Lung (tissue), 12 donors: Measurements from ENCODE around the gene PALB2. TPM values are rescaled to one million over a fixed set of nuclear protein-coding genes. Genes with fewer than 3 reads are reported as not detected.
A peak's percentile ranks its signal among the peaks of the same experiment; 100 is the strongest.

ENCODE experiments used
- ATAC-seq: fragments of 200-7000 bp; cut with Tn5 transposase; one replicate; pipeline ENCODE4 v1.9.1; 2020; ENCODE audit warnings: moderate number of reproducible peaks; ENCODE audit not compliant: insufficient read depth, low FRiP score
- DNase-seq, 3 donors: peaks; one replicate each; pipeline ENCODE4 v3.0.0-alpha.2; 2013 to 2017
- H3K27ac ChIP-seq, 2 donors: one replicate each; pipeline ENCODE4 v1.5.1; 2013; ENCODE audit warnings: mild to moderate bottlenecking in 2 of 2, moderate library complexity in 2 of 2, control low read depth in 1 of 2, inconsistent platforms in 1 of 2, low read depth in 1 of 2, low read length in 1 of 2
- H3K27me3 ChIP-seq, 3 donors: one replicate each; pipeline ENCODE4 v1.5.1; 2013; ENCODE audit warnings: low read length in 2 of 3; ENCODE audit not compliant: control insufficient read depth in 3 of 3, insufficient read depth in 3 of 3
- H3K36me3 ChIP-seq, 4 donors: one replicate each; pipeline ENCODE4 v1.5.1; 2013; ENCODE audit warnings: low read length in 4 of 4, mild to moderate bottlenecking in 1 of 4, moderate library complexity in 1 of 4; ENCODE audit not compliant: control insufficient read depth in 4 of 4, insufficient read depth in 4 of 4
- H3K4me1 ChIP-seq, 5 donors: one replicate each; pipeline ENCODE4 v1.5.1; 2013; ENCODE audit warnings: low read length in 5 of 5, mild to moderate bottlenecking in 2 of 5, moderate library complexity in 1 of 5; ENCODE audit not compliant: control insufficient read depth in 5 of 5, insufficient read depth in 5 of 5
- H3K4me3 ChIP-seq: one replicate; pipeline ENCODE4 v1.5.1; 2013; ENCODE audit warnings: mild to moderate bottlenecking, control low read depth, moderate library complexity
- H3K9ac ChIP-seq, 2 donors: one replicate each; pipeline ENCODE4 v1.5.1; 2013; ENCODE audit warnings: low read length in 2 of 2, control low read depth in 1 of 2; ENCODE audit not compliant: insufficient read depth in 1 of 2
- H3K9me3 ChIP-seq, 4 donors: one replicate each; pipeline ENCODE4 v1.5.1; 2013; ENCODE audit warnings: low read length in 3 of 4, mild to moderate bottlenecking in 1 of 4, moderate library complexity in 1 of 4; ENCODE audit not compliant: control insufficient read depth in 4 of 4, insufficient read depth in 3 of 4
- WGBS, 2 donors: extraction: QIAGEN DNeasy Blood & Tissue Kit; methylation state at CpG; one replicate each; pipeline ENCODE4 v1.1.7; 2013; 5-methylcytosine and 5-hydroxymethylcytosine counted together
- polyA plus RNA-seq, 2 donors: library from polyadenylated mRNA; stranded (reverse); fragments of 200-250 nt; gene quantifications; one replicate each; pipeline ENCODE4 v1.2.1, GENCODE V29; 2013
- total RNA-seq, 2 donors: library from RNA; depleted of rRNA in 1 of 2; stranded (reverse); fragments of >200 nt in 1 of 2; gene quantifications; one replicate each; pipeline ENCODE4 v1.2.1, GENCODE V29; 2014 to 2021
- TF ChIP-seq, protein P1 (sequence below): IDR thresholded peaks from 2 replicates; pipeline ENCODE4 v1.5.1; 2012; ENCODE audit warnings: mild to moderate bottlenecking; ENCODE audit errors: control extremely low read depth, extremely low read depth
- donor health status: control.
- donor health status: control.
- donor health status: Bipolar disorder and iron deficiency.
- donor health status: healthy.
- donor health status: DM: yes; HTN: yes; CAD: no.

Gene PALB2
- total and polyA plus RNA-seq, 4 donors = 6.3 to 12.9 (median 10.1) TPM

- DNase-seq = no peak
- Histone ChIP-seq H3K4me3 (no peak overlapping the region), H3K27me3 (no peaks in the 10 kb centered on the region), H3K4me1 (peaks cover 0 to 10% (median 10%) of the 10 kb centered on the region in 5 donors), H3K9ac (no peak overlapping the region), H3K27ac (no peak overlapping the region), H3K9me3 (no peaks in the 10 kb centered on the region), H3K36me3 (peaks cover 27 to 48% (median 38%) of the 10 kb centered on the region in 4 donors)
- 86 to 91% methylated on average over 5 of the region's 5 CpGs for WGBS, 2 donors
- ATAC-seq = no peak
- TF ChIP-seq, protein P1, sequence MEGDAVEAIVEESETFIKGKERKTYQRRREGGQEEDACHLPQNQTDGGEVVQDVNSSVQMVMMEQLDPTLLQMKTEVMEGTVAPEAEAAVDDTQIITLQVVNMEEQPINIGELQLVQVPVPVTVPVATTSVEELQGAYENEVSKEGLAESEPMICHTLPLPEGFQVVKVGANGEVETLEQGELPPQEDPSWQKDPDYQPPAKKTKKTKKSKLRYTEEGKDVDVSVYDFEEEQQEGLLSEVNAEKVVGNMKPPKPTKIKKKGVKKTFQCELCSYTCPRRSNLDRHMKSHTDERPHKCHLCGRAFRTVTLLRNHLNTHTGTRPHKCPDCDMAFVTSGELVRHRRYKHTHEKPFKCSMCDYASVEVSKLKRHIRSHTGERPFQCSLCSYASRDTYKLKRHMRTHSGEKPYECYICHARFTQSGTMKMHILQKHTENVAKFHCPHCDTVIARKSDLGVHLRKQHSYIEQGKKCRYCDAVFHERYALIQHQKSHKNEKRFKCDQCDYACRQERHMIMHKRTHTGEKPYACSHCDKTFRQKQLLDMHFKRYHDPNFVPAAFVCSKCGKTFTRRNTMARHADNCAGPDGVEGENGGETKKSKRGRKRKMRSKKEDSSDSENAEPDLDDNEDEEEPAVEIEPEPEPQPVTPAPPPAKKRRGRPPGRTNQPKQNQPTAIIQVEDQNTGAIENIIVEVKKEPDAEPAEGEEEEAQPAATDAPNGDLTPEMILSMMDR = no peak
These were observed 79.5 kb downstream of the PALB2 start for GRCh38 chr16:23561586-23561985.

- WGBS, 2 donors = 2 to 4% methylated on average over 38 to 60 of the region's 60 CpGs
- TF ChIP-seq, protein P1 = no peak
- peak; percentile 22 to 36 (median 27) for DNase-seq
- H3K36me3 ChIP-seq = peaks cover 10 to 24% (median 17%) of the 10 kb centered on the region in 4 donors
- H3K4me1 ChIP-seq = peaks cover 0 to 10% (median 10%) of the 10 kb centered on the region in 5 donors
- peak overlapping the region; percentile 92 to 95 for H3K27ac ChIP-seq
- ATAC-seq = peak; percentile 2
- peak overlapping the region; percentile 95 for H3K4me3 ChIP-seq
- no peaks in the 10 kb centered on the region for H3K9me3 ChIP-seq
- peak overlapping the region; percentile 76 to 91 for H3K9ac ChIP-seq
- H3K27me3 ChIP-seq = no peaks in the 10 kb centered on the region
These were observed 83.1 kb downstream of the PALB2 start for GRCh38 chr16:23557779-23558702.

GRCh38 chr16:23556881-23557778 lies 84.0 kb downstream of the PALB2 start, which contains the start of the genes EARS2 and UBFD1:
TSS of gene EARS2 (minus strand) at chr16:23557350. CDS start at chr16:23557343, 7 bp downstream.
TSS of gene UBFD1 (plus strand) at chr16:23557727. CDS start at chr16:23557743, 16 bp downstream.
- TF ChIP-seq, protein P1 = peak; percentile 80
- Histone ChIP-seq H3K9ac (peak within 1 kb of the TSS; percentile 76 to 91), H3K9me3 (no peaks in the 10 kb centered on the region), H3K27ac (peak within 1 kb of the TSS; percentile 92 to 95), H3K4me3 (peak within 1 kb of the TSS; percentile 95), H3K27me3 (no peaks in the 10 kb centered on the region), H3K4me1 (peaks cover 0 to 10% (median 10%) of the 10 kb centered on the region in 5 donors), H3K36me3 (peaks cover 4 to 29% (median 14%) of the 10 kb centered on the region in 4 donors)
- DNase-seq (peak; percentile 99), ATAC-seq (peak; percentile 97)
- WGBS, 2 donors = 1 to 2% methylated on average over 61 to 65 of the region's 65 CpGs
